ENCODE measurements around the gene SMG1.
"Not testable (repeated sequence)": the region's sequence is repeated elsewhere in the genome, so short reads cannot be mapped to it uniquely, and the experiment has no call there.

The SMG1 gene

DNA sequence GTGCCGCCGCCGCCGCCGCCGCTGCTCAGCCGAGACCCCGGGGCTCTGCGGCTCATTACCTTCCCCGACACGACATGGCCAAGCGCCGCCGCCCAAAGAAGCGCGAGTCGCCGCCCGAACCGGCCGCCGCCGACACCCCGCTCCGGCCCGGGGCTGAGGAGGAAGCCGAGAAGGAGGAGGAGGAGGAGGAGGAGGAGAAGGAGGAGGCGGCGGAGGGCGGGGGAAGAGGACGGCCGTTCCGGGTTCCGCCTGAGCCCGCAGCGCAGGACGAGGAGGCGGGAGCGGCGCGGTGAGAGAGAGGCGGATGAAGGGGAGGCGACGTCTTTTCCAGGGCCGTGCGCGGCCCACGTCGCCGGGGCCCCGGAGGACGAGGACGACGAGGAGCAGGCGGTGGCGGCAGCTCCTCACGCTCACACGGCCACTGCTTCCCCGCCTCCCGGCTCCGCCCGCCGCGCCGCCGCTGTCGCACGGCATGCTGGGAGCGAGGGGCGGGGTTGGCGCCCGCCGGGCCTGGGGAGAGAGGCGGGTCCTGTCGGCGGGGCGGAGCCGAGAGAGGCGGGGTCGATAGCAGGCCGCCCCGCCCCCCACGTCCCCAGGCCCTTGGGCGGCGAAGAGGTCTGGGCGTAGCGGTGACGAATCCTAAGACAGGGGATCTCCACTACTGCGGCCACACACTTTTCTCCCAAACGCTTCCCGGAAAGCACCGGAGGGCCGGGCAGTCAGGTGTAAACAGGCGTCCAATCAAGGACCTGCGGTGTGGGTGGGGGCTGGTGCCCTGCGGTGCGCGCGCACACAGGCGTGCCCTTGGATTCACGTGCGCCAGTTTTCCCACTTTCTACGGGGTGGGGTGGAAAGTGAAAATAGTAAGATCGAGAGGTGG, at the start of gene SMG1:
Gene SMG1 (minus strand): TSS at position 423 of the 880 bp plus-strand sequence. CDS start 367 bp downstream, at position 56.
- DNase-seq (ENCODE audit: low read depth): peak; percentile 90

DNA sequence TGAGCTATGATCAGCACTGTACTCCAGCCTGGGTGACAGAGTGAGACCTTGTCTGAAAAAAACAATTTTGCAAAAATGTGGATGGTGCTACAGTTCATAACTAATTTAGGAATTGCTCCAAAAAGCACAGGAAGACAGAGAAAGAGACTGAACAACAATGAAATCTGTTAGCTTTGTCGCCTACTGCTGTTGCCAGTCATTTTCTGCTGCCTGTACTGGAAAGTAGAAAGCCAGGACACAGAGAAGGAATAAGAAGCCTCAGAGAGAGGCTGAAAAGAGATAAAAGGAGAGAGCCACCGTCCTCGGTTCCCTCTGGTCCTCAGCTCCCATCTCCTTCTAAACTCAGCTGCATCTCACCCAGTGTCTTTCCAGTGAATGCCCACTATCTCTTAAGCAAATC, 48.9 kb upstream of the SMG1 start:
- no peak for DNase-seq (ENCODE audit: low read depth)

DNA sequence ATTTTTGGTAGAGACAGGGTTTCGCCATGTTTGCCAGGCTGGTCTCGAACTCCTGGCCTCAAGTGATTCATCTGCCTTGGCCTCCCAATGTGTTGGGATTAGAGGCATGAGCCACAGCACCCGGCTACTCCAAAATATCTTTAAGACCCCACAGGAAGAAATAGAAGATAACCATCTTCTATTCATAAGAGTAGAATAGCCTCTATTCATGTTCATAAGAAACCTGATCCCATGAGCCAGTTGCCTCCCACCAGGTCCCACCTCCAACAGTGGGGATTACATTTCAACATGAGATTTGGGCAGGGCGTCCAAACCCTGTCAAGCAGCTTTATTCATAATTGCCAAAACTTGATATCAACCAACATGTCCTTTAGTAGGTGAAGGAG, 43.6 kb upstream of the SMG1 start:
- DNase-seq (ENCODE audit: low read depth): no peak

DNA sequence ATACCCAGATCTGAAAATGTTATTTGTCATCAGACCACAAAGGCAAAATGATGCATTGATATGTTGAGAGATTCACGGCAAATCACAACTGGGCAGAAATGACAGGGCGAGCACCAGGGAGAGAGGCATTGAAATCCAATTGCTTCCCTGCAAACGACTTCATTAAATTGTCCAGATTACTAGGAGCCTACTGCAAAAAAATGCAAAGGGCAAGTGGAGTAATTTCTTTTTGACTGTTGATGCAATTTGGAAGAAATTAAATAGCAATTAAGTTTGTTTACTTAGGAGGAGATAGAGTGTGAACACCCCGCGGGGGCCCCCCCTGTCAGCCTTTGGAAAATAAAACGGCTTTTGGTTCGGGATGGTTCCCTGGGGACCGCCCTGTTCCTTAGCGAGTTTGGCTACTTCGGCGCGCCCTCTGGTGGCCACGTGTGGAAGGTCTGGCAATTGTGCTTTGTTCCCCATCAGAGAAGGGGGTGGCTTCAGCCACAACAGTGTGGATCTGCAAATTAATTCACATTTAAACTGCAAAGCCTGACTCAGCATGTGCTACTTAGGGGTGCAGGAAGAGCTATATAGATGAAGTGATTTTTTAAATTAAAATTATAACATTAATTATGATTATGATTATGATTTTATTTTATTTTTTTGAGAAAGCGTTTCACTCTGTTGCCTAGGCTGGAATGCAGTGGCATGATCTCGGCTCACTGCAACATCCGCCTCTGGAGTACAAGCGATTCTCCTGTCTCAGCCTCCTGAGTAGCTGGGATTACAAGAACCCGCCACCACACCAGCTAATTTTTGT, 43.0 kb upstream of the SMG1 start:
- peak; percentile 68 for DNase-seq (ENCODE audit: low read depth)

DNA sequence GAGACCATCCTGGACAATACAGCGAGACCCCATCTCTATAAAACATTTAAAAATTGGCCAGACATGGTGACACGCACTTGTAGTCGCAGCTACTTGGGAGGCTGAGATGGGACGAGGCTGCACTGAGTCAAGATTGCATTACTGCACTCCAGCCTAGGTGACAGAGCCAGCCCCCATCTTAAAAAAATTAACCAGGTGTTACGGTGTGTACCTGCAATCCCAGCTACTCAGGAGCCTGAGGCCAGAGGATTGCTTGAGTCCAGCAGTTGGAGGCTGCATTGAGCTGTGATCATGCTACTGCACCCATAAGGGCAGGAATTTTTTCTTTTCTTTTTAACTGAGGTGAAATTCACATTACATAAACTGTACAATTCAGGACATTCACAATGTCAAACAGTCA, 40.6 kb upstream of the SMG1 start:
- DNase-seq (ENCODE audit: low read depth): no peak

DNA sequence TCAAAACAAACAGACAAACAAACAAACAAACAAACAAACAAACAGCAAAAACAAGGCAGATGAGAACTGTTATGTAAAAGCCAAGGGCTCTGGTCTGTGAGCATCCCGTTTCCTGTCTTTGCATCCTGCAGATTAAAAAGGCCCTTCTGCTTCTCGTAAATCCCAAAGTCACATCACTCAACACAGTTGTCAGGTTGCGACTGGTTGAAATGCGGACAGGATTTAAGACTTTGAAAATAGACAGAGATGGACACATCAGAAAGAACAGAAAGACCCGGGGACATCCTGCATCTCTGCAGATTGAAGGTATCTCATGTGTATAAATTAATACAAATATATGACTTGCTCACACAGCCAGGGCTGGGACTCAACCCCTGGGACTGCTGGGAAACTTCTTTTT, 39.3 kb upstream of the SMG1 start:
- DNase-seq (ENCODE audit: low read depth): no peak

DNA sequence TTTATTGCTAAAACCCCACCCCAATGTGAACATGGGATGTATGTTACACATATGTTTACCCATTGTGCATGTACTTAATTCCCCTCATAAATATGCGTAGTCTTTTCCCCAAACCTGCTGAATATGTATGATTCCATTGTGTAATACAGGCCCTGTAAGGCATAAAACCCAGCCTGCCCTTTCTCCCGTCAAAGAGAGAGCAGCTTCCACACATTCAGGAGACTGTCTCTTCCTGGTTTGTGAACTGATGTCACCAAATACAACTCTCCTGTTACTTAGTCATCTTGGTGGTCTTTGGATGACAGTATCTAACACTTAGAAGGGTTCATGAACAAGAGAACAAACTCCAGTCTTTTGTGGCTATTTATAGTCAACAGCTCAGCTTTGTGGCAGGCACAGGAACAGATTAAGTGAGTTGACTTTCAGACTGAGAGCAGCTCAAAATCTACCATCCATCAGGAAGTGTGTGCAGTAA, 32.9 kb upstream of the SMG1 start:
- no peak for DNase-seq (ENCODE audit: low read depth)

DNA sequence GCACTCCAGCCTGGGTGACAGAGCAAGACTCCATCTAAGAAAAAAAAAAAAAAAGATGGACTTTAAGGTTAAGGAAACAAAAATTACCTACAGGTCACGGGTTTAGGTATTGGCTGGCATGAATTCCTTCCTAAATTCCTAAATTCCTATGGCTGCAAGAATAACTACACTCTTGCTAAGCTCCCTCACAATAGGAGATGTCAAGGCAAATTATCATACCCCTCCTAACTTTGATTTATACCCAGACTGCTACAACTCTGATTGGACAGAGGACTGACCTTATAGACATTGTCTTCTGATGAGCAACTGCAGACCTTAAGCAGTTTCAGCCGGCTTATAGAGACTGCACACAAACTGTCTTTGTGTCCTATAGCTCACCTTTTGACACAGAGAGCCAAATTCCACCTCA, 32.4 kb upstream of the SMG1 start:
- no peak for DNase-seq (ENCODE audit: low read depth)

DNA sequence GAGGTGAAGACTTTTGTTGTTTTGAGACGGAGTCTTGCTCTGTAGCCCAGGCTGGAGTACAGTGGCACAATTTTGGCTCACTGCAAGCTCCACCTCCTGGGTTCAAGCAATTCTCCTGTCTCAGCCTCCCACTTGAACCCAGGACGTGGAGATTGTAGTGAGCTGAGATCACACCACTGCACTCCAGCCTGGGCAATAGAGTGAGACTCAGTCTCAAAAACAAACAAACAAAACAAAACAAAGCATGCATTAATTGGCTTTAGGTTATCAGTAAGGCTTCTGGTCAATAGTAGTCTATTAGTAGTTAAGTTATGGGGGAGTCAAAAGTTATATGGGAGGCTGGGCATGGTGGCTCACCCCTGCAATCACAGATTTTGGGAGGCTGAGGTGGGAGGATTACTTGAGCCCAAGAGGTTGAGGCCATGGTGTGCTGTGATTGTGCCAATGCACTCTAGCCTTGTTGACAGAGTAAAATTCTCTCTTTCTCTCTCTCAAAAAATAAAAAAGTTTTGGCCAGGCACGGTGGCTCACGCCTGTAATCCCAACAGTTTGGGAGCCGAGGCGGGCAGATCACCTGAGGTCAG, 30.5 kb upstream of the SMG1 start:
- DNase-seq (ENCODE audit: low read depth): not testable (repeated sequence)

DNA sequence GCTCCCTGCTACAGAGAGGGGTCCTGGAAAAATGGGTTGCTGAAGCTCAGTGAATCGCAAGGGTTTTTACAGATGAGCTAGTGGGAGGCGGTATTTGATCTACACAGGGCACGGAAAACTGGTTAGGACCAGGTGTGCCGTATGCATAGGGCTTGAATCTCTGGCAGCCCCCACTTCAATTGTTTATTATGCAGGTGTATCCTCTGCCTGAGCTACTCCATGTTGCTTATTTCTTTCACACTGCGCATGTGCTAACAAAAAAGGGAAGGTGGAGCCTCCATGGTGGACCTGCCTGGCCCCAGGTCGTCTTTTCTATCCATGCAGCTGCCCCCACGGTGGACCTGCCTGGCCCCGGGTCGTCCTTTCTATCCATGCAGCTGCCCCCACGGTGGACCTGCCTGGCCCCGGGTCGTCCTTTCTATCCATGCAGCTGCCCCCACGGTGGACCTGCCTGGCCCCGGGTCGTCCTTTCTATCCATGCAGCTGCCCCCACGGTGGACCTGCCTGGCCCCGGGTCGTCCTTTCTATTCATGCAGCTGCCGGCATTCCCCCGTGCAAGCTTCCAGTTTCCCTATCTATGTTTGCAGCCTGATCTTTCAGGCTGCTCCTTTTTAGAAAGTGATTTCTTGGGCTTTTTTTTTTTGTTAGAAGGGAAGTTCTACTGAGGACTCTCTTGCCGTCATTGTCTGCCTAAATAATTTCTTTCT, 29.8 kb upstream of the SMG1 start:
- not testable (repeated sequence) for DNase-seq (ENCODE audit: low read depth)

DNA sequence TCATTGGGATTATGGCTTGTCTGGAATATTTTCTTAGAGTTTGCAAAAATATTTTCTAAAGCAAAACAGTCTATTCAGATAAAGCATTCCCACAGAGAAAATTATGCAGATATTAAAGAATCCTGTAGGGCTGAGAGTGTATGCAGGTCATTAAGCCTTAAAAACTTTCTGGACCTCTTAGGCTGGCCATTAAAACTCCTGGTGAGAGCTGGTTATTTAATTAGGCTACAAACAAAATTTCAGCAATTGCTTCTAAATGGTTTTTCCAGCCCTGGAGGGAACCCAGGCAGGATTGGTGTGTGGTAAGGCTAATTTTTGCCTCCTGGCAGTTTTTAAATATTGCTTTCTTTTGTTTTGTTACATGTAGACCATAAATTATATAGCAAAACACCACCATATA, 27.3 kb upstream of the SMG1 start:
- DNase-seq (ENCODE audit: low read depth): no peak

DNA sequence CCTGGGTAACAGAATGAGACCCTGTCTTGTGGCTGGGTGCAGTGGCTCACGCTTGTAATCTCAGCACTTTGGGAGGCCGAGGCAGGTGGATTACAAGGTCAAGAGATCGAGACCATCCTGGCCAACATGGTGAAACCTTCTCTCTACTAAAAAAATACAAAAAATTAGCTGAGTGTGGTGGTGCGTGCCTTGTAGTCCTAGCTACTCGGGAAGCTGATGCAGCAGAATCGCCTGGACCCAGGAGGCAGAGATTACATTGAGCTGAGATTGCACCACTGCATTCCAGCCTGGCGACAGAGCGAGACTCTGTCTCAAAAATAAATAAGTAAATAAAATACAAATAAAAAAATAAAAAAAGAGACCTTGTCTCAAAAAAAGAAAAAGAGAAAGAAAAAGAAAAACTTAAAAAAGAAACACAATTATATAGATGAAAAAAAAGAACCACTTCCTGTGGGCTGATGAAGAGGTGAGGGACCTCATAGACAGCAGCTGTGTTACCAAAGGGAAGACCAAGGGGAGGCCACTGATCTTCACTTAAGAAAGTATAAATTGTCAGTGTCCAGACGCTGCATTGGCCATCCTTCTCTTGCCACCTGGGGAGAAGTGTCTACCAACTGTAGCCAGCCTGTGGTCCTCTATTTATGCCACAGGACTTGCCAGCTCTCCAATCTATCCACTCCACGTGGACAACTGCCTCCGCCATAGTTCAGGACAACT, 24.4 kb upstream of the SMG1 start:
- no peak for DNase-seq (ENCODE audit: low read depth)

DNA sequence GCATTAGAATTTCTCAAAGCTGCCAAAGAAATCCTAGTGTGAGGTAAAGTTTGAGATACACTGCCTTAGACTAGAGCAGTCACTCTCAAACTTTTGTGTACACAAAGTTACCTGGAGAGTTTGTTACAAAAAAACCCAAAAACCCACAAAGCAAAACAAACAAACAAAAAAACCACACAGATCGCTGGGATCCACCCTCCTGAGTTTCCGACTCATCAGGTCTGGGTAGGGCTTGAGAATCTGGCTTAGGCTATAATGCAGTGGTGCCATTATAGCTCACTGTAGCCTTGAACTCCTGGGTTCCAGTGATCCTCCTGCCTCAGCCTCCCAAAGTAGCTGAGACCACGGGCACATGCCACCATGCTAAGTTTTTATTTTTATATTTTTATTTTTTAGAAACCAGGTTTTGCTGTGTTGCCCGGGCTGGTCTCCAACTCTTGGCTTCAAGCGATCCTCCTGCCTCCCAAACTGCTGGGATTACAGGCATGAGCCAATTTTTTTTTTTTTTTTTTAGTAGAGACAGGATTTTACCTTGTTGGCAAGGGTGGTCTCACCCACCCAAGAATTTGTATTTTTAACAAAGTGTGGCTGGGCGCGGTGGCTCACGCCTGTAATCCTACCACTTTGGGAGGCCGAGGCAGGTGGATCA, 22.3 kb upstream of the SMG1 start:
- DNase-seq (ENCODE audit: low read depth): no peak

DNA sequence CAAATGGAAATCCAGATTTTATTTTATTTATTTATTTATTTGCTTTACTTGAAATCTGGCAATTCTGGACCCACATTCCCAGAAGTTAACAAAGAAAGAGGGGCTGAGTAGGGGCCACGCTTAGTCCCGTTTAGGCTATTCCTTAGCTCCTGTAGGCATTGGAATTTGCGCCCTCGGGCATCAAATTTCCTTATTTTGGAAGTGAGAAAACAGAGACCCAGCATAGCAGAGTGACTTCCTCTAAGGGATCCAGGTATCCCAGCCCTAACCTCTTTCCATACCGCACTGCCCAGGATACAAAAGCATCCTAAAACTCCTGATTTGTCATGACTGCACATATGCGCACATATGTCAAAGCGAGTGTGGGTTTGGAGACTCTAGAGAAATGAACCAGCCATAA, 19.0 kb upstream of the SMG1 start:
- DNase-seq (ENCODE audit: low read depth): no peak

DNA sequence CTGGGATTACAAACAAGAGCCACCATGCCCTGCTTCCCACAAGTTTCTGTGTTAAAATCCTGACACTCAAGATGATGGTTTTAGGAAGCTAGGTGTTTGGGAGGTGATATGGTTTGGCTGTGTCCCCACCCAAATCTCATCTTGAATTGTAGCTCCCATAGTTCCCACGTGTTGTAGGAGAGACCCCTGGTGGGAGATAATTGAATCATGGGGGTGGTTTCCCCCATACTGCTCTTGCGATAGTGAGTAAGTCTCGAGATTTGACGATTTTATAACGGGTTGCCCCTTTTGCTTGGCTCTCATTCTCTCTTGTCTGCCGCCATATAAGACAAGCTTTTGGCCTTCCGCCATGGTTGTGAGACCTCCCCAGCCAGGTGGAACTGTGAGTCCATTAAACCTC, 17.2 kb upstream of the SMG1 start:
- no peak for DNase-seq (ENCODE audit: low read depth)

DNA sequence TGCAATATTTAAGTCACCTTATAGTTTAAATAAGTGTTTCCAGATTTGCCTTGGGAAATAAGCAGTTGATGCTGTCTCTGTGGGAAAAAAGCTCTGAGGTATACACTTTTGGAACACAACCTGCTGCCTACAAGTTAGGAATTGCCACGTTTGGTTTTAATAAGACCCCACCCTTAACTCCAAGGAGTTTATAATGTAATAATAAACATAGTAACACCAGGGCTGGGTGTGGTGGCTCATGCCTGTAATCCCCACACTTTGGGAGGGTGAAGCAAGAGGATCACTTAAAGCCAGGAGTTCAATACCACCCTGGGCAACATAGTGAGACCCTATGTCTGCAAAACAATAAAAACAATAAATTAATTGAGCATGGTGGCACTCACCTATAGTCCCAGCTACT, 15.9 kb upstream of the SMG1 start:
- DNase-seq (ENCODE audit: low read depth): no peak

DNA sequence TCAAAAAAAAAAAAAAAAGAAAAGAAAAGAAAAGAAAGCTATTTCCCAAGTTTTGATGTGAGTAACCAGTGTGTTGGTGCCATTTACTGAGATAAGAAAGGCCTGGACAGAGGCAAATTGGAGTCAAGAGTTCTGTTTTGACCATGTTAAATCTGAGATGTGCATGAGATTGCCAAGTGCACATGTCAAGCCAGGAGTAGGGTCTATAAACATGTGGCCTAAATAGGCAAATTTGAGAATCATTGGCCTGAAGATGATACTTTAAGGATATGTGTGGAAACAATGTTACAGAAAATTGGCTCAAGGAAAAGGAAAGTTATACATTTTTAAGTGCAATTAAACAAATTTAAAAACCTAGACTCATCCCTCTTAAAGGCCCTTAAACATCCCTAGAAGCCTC, 15.3 kb upstream of the SMG1 start:
- DNase-seq (ENCODE audit: low read depth): no peak

DNA sequence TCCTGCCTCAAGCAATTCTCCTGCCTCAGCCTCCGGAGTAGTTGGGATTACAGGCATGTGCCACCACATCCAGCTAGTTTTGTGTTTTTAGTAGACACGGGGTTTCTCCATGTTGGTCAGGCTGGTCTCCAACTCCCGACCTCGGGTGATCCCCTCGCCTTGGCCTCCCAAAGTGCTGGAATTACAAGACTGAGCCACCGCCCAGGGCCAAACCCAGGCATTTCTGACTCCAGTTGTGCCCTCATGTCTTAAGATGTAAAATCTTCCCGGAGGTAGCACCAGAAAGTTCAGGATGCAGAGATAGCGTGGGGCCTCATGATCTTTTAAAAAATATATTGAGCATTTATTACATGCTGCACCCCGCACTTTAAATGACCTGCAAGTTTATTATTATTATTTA, 12.8 kb upstream of the SMG1 start:
- DNase-seq (ENCODE audit: low read depth): no peak

DNA sequence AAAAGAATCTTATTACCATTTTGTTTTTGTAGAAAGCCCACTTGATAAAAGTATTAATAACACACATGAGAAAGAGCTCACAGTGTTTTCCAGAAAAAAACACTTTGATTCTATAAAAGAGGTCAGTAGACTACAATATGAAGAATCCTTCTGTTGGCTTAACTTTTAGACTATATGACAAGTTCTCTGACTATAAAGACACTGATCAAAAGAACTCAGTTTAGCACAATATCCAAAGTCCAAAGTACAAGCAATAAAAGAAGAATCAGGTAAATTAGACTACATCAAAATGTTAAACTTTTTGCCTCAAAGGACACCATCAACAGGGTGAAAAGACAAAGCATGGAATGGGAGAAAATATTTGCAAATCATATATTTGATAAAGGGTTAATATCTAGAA, 11.2 kb upstream of the SMG1 start:
- DNase-seq (ENCODE audit: low read depth): no peak

DNA sequence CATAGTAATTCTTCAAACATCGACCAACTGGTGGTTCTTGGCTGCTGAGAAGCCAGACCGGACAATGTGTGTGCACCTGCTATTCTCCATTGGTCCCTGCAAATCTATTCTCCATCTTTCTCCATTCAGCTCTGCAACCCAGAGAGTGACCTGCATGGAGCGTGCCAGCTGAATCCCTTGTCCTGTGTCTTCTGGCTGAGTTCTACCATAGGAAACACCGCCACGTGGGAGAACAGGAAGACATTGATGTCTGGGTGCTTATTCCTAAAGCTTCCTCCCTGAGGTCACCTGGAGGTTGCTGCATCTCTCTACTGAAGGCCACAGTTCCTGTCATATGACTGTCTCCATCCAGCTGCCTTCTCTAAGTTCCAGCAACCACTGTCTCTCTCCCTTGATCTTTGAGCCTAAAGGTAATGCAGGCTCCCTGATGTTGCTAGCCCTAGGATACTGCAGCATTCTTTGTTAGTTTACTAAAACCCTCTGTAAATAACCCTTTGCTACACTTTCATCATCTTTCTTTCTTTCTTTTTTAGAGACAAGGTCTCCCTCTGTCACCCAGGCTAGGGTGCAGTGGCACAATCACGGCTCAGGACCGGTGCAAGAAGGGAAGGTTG, 10.6 kb upstream of the SMG1 start:
- no peak for DNase-seq (ENCODE audit: low read depth)

DNA sequence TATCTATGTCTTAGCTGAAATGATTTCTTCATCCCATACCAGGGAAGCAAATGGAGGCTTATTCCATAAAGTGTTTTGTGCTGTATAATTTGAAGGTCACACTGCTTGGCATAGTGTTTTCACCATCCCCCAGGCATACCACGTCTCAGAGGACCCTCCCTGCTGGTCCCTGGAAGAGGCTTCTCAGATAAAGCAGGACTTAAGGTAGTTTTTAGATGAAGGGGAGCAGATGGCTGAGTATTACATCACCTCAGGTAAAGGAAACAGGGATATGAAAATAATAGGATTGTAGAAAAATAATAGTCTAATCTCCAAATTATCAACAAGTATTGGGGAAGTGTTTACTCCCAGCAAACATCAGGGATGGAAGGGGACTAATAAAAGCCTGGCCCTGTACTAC, 7.3 kb upstream of the SMG1 start:
- DNase-seq (ENCODE audit: low read depth): no peak

Data from activated T-helper 9 cell treated with anti-CD3 and anti-CD28 coated beads, Interleukin-2, amount 50 U/mL, for 16 hours (primary cell).